GM21367 (cell line): ENCODE data around the gene VAV2.
"Not testable (repeated sequence)": the region's sequence is repeated elsewhere in the genome, so short reads cannot be mapped to it uniquely, and the experiment has no call there.

Source experiments
- ATAC-seq: cut with Tn5 transposase; IDR thresholded peaks from one replicate; pipeline ENCODE4 v1.9.1; 2021; ENCODE audit not compliant: unreplicated experiment

Gene VAV2

GRCh38 chr9:133901184-133901835 is 90.8 kb downstream of the VAV2 start:
- no peak for ATAC-seq

GRCh38 chr9:133897675-133898074 is 94.4 kb downstream of the VAV2 start:
- ATAC-seq, result no peak

DNA sequence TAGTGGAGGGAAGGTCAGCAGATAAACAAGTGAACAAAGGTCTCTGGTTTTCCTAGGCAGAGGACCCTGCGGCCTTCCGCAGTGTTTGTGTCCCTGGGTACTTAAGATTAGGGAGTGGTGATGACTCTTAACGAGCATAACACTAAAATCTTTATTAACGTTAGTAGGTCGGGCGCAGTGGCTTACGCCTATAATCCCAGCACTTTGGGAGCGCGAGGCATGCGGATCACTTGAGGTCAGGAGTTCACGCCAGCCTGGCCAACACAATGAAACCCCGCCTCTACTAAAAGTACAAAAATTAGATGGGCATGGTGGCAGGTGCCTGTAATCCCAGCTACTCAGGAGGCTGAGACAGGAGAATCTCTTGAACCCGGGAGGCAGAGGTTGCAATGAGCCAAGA is 96.1 kb downstream of the VAV2 start:
- ATAC-seq, result not testable (repeated sequence)

- ATAC-seq, result no peak
These were observed 96.8 kb downstream of the VAV2 start for GRCh38 chr9:133895335-133895734.

GRCh38 chr9:133894377-133895321 is 97.5 kb downstream of the VAV2 start:
- no peak for ATAC-seq

- no peak for ATAC-seq
These were observed 98.7 kb downstream of the VAV2 start for GRCh38 chr9:133893191-133893994.

DNA sequence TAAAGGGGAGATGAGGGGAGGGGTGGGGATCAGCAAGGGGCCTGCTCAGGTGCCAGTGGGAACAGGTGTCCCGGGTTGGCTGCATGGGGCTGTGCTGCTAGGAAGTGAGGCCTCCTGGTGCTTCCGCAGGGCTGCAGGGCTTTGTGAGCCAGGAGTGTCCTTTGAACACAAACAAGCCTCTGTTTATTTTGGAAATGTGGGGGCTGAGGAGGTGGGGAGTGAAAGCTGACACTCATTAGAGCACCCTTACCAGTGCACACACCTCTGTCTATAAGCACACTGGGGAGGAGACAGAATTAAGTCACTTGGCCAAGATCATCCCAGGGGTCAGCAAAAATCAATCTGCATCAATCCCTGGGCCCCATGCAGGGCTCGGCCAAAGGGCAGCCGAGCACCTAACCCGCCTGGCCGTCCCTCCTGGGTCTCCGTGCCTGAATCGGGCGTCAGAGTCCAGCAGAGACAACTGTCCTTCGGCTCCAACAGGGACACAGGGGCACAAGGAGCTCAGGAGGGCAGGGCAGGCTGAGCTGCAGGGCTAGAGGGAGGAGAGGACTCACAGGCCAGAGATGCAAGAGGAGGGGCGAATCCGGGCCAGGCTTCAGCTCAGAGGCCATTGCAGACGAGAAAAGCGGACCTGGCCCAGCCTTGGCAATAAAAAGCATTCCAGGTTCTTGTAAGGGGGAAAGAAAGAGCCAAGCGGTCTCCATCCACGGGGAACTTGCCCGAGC is 99.8 kb downstream of the VAV2 start:
- no peak for ATAC-seq

DNA sequence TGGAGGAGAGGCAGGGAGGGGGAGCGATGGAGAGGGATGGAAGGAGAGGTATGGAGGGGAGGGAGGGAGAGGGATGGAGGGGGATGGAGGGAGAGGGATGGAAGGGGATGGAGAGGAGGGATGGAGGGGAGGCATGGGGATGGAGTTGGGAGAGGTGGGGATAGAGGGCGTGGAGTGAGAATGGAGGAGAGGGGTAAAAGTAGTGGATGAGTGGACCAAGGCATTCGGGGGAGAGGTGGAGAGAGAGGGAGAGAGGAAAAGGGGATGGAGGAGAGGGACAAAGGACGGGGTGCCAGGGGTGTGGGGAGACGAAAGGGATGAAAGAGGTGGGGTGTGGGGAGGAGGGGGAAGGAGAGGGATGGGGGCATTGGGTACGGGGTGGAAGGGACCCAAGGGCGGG is 100.4 kb downstream of the VAV2 start:
- no peak for ATAC-seq

DNA sequence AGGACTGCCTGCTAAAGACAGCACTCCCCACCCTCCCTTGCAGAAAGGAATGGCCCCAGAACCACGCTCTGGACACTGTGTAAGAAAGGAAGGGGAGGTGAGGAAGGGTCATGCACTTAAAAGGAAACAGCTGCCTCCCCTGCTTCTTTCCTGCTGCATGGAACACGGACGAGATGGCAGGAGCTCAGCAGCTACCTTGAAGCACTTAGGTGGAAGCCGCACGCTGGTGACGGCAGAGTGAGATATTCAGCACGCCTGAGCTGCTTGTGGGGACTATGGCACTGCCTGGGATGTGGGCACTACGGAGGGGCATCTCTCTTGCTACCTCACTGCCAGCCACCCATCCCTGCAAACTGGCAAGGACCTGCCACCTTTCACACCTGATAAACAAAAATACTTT is 101.5 kb downstream of the VAV2 start:
- ATAC-seq, result no peak

DNA sequence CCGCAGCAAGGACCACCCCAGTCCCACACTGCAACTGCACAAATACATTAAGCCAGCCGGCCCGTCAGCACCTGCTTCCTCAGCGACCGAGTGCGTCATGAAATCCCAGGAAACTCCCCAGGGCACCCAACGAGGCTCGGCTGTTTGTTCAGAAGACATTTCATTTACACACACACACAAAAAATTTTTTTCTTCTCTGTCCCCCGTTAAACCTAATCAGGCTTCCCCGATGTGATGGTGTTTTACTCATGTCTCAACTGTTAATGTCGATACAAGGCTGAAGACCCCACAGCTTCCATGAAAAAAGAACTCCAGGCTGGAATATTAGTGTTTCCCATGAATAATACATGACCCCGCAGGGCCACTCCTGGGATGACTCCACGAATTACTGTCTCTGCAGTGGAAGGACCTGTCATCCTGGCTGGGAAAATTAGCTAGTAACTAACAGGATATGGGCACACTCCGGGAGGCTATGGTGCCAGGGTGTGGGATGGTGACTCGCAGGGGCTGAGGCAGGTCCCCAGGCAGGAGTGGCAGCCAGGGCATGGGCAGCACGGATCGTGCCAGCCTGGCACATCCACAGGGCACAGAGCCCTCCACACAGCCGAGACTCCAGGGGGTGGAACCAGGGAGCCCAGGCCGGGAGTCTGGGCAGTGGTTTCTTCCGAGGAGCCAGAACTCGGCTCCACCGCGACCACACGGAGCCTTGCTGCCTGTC is 102.4 kb downstream of the VAV2 start:
- ATAC-seq, result no peak

GRCh38 chr9:133888809-133889491 is 103.2 kb downstream of the VAV2 start:
- ATAC-seq, result no peak

- ATAC-seq, result no peak
These were observed 103.9 kb downstream of the VAV2 start for GRCh38 chr9:133888048-133888808.

GRCh38 chr9:133887540-133888047 is 104.5 kb downstream of the VAV2 start:
- ATAC-seq, result no peak

GRCh38 chr9:133886563-133887501 is 105.3 kb downstream of the VAV2 start:
- no peak for ATAC-seq

DNA sequence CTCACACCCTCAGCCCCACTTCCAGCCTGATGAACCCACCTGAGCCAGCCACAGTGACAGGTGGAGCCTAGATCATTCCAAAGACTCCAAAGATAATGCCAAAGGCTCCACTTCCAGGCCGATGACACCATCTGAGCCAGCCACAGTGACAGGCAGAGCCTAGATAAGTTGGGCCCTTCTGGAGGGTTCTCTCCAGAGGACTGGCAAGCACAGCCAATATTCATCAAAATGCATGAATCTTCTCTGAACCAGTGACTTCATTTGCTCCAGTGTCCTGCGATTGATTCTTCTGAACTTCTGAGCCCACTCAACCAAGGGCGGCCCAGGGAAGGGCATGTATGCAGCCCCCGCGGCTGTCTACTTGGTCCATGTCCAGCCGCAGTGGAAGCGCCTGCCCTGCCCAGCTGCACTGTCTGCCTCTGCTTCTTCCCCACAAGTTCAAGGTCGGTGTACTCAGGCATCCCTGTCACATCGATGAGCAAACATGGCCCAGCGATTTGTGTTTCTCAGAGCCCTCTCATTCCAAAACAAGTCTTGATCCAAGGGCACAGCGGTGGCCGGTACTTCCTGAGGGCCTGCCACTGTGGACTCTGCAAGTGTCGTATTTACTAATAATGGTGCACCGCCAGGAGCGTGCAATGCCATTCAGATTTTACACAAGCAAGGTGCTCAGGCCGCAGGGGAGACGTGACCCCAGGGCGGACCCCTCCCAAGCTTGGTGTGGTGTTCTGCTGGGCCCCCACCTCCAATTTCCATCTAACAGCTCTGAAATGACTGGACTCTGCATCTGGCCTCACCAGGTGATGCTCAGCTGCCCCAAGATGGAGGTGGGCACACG is 107.0 kb downstream of the VAV2 start:
- ATAC-seq, result no peak

- ATAC-seq, result no peak
These were observed 109.0 kb downstream of the VAV2 start for GRCh38 chr9:133882849-133883755.
